Activated CD4-positive, alpha-beta T cell treated with anti-CD3 and anti-CD28 coated beads, Interleukin-10, Interleukin-2, amounts not matched to agents 100 ng/mL and 50 ng/mL, durations not matched to agents 16 hours and 8 hours (primary cell): ENCODE data around the gene SLC43A2.

Experiments used
- DNase-seq: peaks from one replicate; pipeline ENCODE4 v3.0.0-alpha.2; 2020

The SLC43A2 gene

DNA sequence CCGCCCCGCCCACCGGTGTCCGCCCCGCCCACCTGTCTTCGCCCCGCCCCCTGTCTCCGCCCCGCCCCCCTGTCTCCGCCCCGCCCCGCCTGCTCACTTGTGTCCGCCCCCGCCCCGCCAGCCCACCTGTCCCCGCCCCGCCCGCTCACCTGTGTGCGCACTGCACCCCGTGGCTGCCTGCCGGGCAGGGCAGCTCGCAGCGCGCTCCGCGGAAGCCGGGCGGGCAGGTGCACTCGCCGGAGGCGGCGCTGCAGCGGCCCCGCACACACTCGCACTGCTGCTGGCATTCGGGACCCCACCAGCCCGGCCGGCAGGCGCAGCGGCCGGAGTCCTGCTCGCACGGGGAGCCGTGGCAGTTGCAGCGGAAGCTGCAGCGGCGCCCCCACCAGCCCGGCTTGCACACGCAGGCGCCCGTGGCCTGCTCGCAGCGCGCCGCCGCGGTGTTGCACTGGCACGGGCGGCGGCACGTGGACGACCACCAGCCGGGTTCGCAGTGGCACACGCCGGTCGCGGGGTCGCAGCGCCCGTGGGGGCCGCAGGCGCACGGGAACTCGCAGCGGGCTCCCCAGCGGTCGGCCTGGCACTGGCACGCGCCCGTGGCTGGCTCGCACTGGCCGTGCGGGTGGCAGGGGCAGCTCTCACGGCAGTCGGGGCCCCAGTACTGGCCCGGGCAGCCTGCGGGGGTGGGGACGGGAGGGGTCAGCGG is 14.8 kb upstream of the SLC43A2 start:
- DNase-seq, result peak; percentile 26

- no peak for DNase-seq
Observed at GRCh38 chr17:1641065-1641403, 12.4 kb upstream of the SLC43A2 start.

DNA sequence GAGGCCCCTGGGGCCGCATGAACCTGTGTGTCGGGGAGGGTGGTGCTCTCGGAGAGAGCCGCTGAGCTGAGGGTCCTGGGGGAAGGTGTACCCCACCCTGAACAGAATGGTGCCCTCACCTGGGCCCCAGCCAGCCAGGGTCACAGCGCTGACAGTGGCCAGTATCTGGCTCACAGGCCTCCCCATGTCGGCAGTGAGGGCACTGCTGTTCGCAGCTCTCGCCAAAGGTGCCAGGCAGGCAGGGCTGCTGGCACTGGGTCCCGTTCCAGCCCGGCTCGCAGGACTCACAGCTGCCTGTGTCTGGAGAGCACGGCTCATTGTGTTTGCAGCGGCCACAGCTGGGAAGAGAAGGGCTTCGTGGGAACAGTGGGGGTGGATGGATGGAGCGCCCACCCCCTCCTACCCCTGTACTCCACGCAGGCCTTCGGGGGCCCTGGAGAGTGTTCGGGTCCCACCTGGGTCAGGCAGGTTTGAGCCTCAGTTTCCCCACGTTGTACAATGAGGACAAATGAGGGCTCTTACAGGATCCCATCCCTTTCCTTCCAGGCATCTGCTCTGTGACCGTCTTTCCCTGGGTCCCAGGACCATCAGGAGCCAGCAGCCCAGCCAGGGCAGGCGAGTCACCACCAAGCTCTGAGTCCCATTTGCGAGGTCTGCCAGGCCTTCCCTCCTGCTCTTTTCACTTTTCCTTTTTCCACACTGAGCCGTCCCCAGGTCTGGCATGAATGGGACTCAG is 11.9 kb upstream of the SLC43A2 start:
- DNase-seq, result no peak

- DNase-seq, result no peak
Observed at GRCh38 chr17:1639549-1640180, 11.0 kb upstream of the SLC43A2 start.

DNA sequence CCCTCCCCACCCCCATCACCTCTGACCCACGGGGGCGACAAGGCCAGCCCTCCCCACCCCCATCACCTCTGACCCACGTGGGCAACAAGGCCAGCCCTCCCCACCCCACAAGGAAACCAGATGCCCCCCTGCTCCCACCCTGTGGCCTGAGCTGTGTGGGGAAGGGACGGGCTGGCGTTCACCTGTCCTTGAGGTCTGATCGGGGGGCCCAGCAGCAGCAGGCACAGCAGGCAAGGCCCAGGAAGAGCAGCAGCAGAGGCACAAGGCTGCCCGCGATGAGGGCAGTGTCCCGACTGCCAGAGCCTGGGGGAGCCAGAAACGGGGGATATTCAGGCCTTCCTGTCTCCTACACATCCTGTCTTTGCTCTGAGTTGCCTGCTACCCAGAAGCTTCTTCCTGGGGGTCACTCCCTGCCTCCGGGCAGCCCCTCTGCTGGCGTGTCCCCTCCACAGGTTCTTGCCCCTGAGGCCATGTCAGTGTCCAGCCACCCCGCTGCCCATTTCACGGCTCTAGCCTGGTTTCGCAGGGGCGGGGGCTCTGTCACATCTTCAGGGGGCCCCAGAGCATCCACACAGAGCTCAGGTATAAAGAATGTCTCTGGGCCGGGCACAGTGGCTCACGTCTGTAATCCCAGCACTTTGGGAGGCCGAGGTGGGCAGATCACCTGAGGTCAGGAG is 10.1 kb upstream of the SLC43A2 start:
- no peak for DNase-seq

- no peak for DNase-seq
Observed at GRCh38 chr17:1638171-1638590, 9.5 kb upstream of the SLC43A2 start.

- no peak for DNase-seq
Observed at GRCh38 chr17:1636732-1637285, 8.2 kb upstream of the SLC43A2 start.

DNA sequence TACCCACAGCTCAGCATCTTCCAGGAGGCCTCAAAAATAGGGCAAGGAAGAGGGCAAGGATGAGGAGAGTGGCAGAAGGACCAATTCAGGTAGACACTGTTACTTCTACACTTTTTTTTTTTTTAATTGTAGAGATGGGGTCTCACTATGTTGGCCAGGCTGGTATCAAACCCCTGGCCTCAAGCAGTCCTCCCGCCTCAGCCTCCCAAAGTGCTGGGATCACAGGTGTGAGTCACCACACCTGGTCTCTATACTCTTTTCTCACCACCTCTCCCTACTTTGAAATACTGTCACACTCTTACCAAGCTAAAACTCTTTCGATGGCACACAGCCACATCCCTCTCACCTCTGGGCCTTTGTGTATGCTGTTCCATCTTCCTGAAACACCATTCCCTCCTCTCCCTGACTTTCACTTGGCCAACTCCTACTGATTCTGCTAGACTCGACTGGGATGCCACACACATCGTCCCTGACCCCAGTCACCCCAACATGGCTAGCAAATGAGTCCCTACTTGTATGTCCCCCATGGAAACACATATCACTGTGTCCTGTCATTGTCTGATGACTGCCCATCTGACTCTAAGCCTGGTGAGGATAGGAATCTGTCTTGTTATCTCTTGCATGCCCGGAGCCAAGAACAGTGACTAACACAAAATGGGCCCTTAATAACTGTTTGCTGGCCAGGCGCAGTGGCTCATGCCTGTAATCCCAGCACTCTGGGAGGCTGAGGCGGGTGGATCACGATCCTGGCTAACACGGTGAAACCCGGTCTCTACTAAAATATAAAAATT is 7.2 kb upstream of the SLC43A2 start:
- DNase-seq, result no peak

DNA sequence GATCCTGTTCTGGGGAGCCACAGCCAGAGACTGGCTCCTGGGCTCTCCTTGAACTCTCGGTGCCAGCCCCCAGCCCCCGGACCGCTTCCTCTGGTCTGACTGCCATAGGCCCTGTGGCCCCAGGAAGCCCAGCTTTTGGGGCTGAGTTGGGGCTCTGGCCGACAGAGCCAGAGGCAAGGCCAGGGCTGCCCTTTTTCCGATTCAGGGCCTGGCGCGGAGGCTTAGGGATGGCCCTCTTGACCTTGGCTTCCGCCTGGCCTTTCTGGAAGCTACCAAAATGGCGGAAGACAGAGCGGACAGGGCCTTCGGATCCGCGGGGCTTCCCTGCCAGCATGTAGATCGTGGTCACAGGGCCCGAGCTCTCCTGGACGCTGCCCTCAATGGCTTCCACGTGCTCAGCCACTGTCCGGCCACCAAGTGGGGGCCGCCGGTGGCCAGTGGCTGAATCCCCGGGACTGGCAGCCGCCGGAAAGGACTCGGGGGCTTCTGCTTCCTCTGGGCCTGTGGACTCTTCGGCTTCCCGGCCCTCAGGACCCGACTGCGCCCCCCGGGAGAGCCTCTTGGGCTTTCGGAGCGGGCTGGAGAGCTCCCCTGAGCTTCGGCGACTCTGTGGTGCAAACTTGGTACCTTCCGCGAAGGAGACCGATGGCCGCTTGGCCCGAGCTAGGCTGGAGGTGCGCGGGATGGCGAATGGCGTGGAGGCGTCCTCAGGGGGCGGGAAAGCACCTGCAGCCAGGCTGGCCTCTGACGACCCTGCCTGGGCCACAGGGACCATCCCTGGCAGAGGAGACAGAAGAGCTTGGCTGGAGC is 6.4 kb upstream of the SLC43A2 start:
- DNase-seq, result no peak

- DNase-seq, result no peak
Observed at GRCh38 chr17:1630662-1631061, 2.0 kb upstream of the SLC43A2 start.

DNA sequence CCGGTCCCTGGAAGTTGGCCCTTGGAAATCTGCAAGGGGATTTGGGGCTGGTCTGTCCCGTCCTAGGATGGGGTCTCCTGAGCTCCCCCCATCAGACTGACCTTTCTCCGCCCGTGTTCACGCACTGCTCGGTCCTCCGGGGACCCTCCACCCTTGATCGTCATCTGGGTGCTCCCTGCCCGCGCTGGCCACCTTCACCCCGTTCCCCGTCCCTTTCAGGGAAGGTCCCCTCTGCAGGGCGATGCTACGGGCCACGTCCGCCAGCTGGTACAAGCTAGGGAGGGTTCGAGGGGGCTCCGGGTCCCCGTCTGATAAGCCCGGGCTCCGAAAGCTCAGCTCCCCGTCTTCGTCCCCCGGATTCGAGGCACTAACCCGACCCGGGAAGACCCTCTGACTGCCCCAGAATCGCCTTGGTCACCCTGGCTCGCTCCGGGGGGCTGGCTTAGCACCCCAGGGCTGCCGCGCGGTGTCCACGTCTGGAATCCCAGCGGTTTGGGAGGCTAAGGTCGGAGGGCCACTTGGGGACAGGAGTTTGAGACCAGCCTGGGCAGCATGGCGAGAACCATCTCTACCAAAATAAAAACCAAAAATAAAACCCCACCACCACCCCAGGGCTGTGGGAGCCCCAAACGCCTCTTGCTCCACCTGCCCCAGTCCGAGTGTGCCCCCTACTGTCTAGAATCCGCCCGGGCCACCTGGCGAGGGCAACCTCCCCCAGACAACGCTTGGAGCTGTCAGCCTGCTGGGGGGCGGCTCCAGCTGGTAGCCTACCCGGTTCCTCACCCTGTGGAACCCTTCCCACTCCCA is 1.1 kb upstream of the SLC43A2 start:
- DNase-seq, result peak; percentile 81

- DNase-seq, result peak; percentile 93
Observed at GRCh38 chr17:1628856-1629503, 346 bp upstream of the SLC43A2 start.

GRCh38 chr17:1627182-1627981 is 1.3 kb downstream of the SLC43A2 start:
- no peak for DNase-seq

DNA sequence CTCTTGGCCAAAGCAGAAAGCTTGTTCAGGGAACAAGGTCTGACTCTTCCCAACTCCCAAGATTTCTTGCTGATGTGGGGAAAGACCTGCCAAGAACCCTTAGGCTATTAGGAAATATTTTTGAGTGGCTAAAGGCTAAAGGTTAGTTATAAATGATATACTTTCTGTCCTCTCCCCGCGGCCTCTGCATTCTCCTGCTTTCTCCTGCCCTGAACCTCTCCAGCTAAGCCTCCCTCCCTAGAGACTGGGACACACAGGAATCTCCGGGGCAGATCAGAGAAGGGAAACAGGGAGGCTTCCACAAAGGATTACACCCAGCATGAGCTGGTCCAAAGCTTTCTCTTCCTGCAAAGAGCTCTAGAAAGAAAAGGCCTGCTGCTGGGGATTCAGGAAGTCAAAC is 2.3 kb downstream of the SLC43A2 start:
- DNase-seq, result no peak

- no peak for DNase-seq
Observed at GRCh38 chr17:1625581-1625980, 3.1 kb downstream of the SLC43A2 start.

- no peak for DNase-seq
Observed at GRCh38 chr17:1625053-1625452, 3.6 kb downstream of the SLC43A2 start.

DNA sequence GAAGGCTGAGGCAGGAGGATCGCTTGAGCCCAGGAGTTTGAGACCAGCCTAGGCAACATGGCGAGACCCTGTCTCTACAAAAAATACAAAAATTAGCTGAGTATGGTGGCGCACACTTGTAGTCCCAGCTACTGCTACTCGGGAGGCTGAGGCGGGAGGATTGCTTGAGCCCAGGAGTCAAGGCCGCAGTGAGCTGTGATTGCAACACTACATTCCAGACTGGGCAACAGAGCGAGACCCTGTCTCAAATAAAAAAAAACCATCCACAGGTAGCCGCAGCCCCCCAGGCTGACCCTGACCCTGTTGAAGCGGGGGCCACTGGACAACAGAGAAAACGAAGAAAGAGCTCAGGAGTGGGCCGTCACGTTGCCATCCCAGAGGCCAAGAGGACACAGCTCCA is 4.0 kb downstream of the SLC43A2 start:
- DNase-seq, result no peak

DNA sequence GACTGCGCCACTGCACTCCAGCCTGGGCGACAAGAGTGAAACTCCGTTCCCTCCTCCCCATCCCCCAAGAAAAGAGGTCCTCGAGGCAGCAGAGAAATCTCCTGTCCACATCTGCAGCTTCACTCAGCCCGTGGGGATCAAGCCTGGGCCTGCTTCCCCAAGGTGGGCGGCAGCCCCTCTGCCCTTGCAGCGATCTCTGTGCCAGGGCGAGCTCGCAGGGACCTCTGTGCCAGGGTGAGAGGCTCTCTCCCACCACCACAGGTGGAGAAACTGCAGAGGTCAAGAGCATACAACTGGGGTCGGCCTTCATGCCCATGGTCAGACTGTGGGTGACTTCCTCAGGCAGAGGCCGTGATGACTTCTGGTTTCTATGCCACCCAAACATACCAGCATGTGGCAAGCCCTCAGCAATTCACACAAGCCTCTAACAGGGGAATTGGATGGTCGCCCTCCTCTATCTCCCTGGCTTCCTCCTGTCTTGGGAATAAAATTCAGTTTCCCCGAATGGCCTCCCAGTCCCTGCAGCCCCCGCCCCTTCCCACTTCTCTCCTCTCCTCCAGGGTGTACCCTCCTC is 5.5 kb downstream of the SLC43A2 start:
- no peak for DNase-seq
